Activated naive CD4-positive, alpha-beta T cell treated with anti-CD3 and anti-CD28 coated beads, Interleukin-2, amount 50 U/mL, for 24 hours (primary cell): ENCODE measurements around the gene CFAP161.
"Not testable (repeated sequence)": the region's sequence is repeated elsewhere in the genome, so short reads cannot be mapped to it uniquely, and the experiment has no call there.

ENCODE experiments used
- H3K27ac Mint-ChIP-seq: one replicate; pipeline ENCODE4 v1.8.0; 2021; ENCODE audit warnings: mild to moderate bottlenecking, mixed read lengths
- H3K27me3 Mint-ChIP-seq: one replicate; pipeline ENCODE4 v1.8.0; 2021; ENCODE audit warnings: mixed read lengths
- H3K36me3 Mint-ChIP-seq: one replicate; pipeline ENCODE4 v1.8.0; 2021; ENCODE audit warnings: mixed read lengths
- H3K4me1 Mint-ChIP-seq: one replicate; pipeline ENCODE4 v1.8.0; 2021; ENCODE audit warnings: mixed read lengths
- H3K4me3 Mint-ChIP-seq: one replicate; pipeline ENCODE4 v1.8.0; 2021; ENCODE audit warnings: mild to moderate bottlenecking, mixed read lengths
- H3K9me3 Mint-ChIP-seq: one replicate; pipeline ENCODE4 v1.8.0; 2021; ENCODE audit warnings: mixed read lengths

Gene CFAP161

DNA sequence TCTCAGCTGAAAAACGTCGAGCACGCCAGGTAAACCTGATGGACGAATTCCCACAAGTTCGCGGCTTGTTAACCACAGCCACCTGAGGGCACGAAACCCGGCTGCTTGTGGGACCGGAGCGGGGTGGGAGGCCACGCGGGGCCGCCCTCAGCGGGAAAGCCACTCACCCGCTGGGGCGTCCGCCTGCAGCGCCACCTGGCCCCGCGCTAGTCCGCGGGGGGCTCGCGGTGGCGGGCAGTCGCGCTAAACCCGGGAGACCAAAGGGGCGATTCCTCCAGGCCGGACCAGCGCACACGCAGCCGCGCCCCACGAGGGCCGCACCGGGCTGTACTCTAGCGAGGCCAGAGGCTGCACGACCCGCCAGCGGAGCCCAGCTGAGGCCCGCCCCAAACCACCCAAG, 15.7 kb upstream of the CFAP161 start:
- H3K9me3 Mint-ChIP-seq, result no peaks in the 10 kb centered on the region
- peaks cover 30% of the 10 kb centered on the region for H3K27me3 Mint-ChIP-seq
- H3K4me3 Mint-ChIP-seq, result no peak overlapping the region

DNA sequence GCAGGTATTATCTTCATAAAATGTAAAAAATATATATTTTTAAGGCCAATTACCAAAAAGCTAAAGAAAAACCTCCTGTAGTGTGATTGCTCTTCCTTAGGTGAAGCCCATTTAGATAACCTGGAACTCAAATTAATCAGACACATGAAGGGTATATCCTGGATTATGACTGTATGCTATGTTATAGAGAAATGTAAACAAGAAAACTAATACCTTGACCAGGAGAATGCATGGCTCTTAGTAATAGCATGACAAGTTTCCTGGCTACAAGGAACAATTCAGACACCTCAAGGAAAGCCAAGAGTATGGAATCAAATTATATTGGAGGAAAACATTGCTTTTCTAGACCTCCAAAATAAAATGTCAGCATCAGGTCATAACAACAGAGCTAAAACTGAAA, 14.0 kb upstream of the CFAP161 start:
- Mint-ChIP-seq H3K36me3 (no peaks in the 10 kb centered on the region), H3K4me3 (no peak overlapping the region), H3K9me3 (no peaks in the 10 kb centered on the region), H3K27ac (no peak overlapping the region), H3K4me1 (no peaks in the 10 kb centered on the region), H3K27me3 (peaks cover 33% of the 10 kb centered on the region)

More for the DNA sequence above, 15.7 kb upstream of the CFAP161 start:
- Mint-ChIP-seq H3K36me3 (no peaks in the 10 kb centered on the region), H3K4me1 (no peaks in the 10 kb centered on the region), H3K27ac (no peak overlapping the region)

DNA sequence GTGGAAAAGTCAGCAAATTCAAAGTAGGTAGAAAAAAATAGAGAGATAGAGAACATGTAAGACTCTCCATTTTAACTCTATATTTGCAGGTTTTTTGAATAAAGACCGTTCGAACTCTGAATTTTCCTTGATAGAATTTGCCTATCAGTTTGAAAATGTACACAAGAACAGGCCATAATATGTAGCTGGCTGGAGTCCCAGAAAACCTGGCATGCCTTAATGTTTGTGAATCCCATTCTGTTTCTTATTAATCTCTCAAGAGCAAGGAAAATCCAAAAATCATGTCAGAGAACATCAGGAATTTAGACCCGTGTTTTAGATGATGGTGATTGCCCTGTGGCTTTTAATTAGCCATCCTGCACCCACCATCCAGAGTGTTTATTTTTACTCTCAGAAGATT, 7.2 kb upstream of the CFAP161 start:
- peaks cover 47% of the 10 kb centered on the region for H3K27me3 Mint-ChIP-seq
- no peaks in the 10 kb centered on the region for H3K4me1 Mint-ChIP-seq
- peaks cover 28% of the 10 kb centered on the region for H3K9me3 Mint-ChIP-seq
- peaks cover 13% of the 10 kb centered on the region for H3K36me3 Mint-ChIP-seq
- H3K27ac Mint-ChIP-seq, result no peak overlapping the region
- H3K4me3 Mint-ChIP-seq, result no peak overlapping the region

DNA sequence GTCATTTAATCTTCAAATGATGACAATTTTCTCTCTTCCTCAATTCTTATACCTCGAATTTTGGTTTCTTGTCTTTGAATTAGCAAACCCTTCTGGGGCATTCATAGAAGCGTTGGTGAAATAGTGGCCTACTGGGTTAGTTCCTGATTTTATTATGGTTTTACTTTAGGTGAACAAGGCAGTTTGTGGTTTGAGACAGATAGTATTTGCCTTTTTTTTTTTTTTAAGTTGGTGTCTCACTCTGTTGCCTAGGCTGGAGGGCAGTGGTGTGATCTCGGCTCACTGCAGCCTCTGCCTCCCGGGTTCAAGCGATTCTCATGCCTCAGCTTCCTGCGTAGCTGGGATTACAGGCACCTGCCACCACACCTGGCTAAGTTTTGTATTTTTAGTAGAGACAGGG, 7.4 kb downstream of the CFAP161 start:
- H3K27ac Mint-ChIP-seq, H3K9me3 Mint-ChIP-seq, H3K36me3 Mint-ChIP-seq, H3K4me1 Mint-ChIP-seq, H3K4me3 Mint-ChIP-seq: not testable (repeated sequence)
- peaks cover 16% of the 10 kb centered on the region for H3K27me3 Mint-ChIP-seq

DNA sequence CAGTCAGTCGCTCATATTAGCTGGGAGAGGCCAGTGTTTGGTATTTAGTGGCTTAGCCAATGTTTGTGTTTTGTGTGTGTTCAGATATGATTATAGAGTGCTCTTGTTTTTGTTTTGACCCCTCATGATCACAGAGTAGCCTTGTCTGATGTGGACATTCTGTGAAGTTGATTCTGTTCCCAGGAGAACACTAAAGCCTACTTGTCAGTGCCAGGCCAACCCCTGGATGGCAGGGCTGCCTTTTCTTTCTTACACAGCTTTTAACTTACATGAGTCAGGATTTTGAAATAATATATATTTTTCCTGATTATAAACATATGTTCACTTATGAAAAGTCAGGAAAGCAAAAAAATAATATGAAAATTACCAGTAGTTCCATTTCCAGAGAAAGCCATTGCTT, 11.9 kb downstream of the CFAP161 start:
- no peak overlapping the region for H3K4me3 Mint-ChIP-seq
- no peak overlapping the region for H3K27ac Mint-ChIP-seq
- H3K9me3 Mint-ChIP-seq, result no peaks in the 10 kb centered on the region
- H3K4me1 Mint-ChIP-seq, result no peaks in the 10 kb centered on the region
- H3K27me3 Mint-ChIP-seq, result peaks cover 8% of the 10 kb centered on the region
- H3K36me3 Mint-ChIP-seq, result no peaks in the 10 kb centered on the region

DNA sequence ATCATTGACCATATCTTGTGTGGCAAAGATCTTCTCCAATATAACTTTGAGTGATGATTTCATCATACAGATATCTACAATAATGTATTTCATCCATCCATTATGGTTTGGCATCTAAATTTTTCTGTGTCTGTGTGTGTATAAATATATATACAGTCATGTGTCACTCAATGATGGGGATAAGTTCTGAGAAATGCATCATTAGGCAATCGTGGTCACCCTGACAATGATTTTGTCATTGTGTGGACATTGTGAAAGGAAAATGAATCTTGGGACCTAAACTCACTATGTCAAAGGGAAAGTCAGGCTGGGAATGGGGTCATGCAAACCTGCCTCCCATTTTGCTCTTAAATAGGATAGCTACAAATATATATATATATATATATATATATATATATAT, 12.4 kb downstream of the CFAP161 start:
- Mint-ChIP-seq H3K9me3 (no peaks in the 10 kb centered on the region), H3K4me3 (no peak overlapping the region), H3K4me1 (no peaks in the 10 kb centered on the region), H3K36me3 (no peaks in the 10 kb centered on the region), H3K27me3 (peaks cover 8% of the 10 kb centered on the region), H3K27ac (no peak overlapping the region)

DNA sequence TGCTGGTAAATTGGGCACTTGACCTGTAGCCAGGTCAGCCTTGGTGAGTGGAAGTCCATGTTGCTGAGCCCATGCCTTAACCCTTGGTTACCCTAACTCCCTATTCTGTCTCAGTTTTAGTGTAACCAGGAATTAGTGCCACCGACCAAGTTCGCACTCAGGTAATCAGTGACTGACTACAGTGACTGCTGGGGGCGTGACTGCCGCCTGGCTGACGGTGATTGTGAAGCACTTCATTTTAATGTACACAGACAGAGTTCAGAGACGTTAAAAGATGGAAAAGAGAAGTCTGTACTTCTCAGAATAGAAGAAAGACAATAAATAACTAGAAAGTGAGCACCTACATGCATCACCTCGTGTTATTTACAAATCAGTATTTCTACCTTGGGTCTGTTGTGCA, 17.3 kb downstream of the CFAP161 start:
- no peaks in the 10 kb centered on the region for H3K36me3 Mint-ChIP-seq
- peaks cover 4% of the 10 kb centered on the region for H3K4me1 Mint-ChIP-seq
- no peak overlapping the region for H3K27ac Mint-ChIP-seq
- peaks cover 3% of the 10 kb centered on the region for H3K27me3 Mint-ChIP-seq
- H3K9me3 Mint-ChIP-seq, result no peaks in the 10 kb centered on the region
- no peak overlapping the region for H3K4me3 Mint-ChIP-seq

DNA sequence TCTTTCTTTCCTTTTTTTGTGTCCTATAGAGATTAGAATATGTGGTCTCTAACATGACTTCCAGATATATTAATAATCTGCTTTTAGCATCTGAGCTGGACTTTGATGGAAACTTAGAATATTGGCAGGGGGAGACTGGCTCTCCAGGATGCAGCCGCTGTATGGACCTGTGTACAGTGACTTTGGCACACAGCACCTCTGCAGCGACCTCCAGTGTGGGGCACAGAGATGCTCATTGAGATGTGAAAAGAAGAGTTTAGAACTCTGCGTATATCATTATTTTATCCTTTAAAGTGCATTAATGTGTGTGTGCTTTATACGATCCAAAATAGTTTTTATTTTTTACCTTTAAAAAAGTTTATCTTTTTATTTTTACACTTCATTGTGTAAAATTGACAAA, 18.3 kb downstream of the CFAP161 start:
- H3K4me3 Mint-ChIP-seq, result no peak overlapping the region
- H3K27me3 Mint-ChIP-seq, result peaks cover under 1% of the 10 kb centered on the region
- H3K27ac Mint-ChIP-seq, result no peak overlapping the region
- H3K4me1 Mint-ChIP-seq, result peaks cover 9% of the 10 kb centered on the region
- no peaks in the 10 kb centered on the region for H3K9me3 Mint-ChIP-seq
- no peaks in the 10 kb centered on the region for H3K36me3 Mint-ChIP-seq

DNA sequence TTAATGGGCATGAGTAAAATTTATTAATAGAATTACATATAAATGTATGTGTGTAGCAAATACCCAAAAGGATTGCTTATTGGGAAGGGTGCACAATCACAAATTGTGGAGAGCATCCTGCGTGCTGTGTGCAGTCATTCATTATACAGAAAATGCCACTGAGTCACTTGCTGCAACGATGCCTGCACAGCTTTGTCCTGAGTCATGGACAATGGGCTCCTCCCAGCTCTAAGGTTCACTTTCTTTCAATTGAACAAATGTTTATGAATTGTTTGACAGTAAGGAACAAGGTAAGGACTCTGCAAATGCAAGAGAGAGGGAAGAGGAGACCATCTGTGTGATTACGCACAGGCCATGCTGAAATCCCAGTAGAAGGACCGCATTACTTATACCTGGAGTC, 18.7 kb downstream of the CFAP161 start:
- Mint-ChIP-seq H3K27ac (no peak overlapping the region), H3K9me3 (no peaks in the 10 kb centered on the region), H3K4me1 (peaks cover 9% of the 10 kb centered on the region), H3K27me3 (no peaks in the 10 kb centered on the region), H3K36me3 (no peaks in the 10 kb centered on the region), H3K4me3 (no peak overlapping the region)

DNA sequence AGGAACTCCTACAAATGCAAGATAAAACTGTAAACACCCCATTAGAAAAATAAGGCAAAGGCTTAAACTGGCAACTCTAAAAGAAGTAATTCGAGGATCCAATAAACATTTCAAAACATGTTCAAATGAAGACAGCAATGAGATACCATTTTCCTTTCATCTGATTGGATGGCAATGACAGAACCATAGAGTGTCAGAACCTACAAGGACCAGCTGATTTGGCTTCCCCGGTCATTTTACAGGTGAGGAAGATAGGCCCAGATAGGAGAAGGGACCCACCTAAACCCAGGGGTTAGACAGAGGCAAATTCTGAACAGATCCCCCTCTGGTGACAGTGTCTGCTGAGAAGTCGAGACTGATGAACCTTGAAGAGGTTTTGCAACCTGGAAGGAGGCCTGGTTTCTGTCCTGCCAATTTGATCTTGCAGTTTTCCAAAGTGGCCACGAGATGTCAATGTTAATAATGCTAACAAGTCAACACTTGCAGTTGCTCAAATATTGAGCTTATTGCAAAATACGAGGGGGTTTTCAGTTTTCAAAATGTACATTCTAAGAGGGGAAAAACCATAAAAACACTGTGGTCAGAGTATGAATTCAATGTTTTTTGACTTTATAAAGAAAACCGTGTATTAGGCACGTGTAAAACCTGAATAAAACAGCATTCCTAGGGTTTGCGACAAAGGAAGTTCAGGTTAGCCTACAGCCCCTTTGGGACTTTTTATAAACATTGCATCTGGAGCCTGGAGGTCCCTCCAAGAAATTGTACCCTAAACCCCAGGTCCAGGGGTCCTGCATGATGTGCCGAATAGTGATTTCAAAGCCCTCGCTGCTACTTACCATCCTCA, 21.5 kb downstream of the CFAP161 start:
- Mint-ChIP-seq H3K36me3 (no peaks in the 10 kb centered on the region), H3K4me1 (peaks cover 9% of the 10 kb centered on the region), H3K27ac (no peak overlapping the region), H3K27me3 (no peaks in the 10 kb centered on the region), H3K4me3 (no peak overlapping the region), H3K9me3 (no peaks in the 10 kb centered on the region)

DNA sequence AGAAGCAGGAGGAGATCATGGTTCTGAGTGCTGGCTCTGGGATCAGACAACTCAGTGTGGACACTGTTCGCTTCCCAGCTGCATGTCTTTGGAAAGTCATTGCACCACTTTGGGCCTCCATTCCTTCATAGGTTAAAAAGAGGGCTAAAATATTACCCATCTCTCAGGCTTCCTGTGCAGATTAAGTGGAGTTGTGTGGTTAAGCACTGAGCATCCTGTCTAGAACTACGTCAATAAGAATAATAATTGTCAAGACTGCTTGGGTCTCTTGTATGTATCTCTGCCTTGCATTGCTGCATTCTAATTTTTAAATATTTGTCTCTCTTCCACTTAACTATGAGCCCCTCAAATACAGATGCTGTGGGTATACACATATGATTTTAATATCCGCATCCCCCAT, 22.3 kb downstream of the CFAP161 start:
- Mint-ChIP-seq H3K4me1 (peaks cover 16% of the 10 kb centered on the region), H3K4me3 (no peak overlapping the region)

DNA sequence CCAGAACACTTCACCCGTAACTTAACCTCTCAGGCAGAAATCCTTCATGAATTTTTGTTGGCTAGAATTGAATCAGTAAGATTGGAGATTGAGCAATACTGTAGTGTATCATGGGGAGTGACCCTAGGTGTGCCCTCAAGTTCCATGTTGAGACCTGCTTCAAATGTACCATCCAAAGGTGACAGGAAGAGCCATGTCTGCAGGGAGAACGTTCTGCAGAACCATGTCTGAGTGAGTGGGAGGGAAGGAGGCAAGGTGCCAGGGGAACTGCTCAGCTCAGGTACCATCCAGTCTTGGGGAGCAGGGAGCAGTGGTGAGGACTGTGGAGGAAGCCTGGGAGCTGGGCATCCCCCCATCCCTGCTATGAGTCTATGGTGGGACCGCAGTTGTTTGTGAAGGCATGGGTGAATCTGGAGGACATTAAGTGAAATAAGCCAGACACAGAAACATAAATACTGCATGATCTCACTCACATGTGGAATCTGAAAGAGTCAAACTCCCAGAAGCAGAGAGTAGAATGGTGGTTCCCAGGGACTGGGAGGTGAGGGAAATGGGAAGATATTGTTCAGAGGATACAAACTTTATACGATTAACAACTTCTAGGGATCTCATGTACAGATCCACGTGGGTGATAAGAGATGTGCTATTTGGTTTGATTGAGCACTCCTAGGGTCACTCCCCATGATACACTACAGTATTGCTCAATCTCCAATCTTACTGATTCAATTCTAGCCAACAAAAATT, 23.3 kb downstream of the CFAP161 start:
- no peaks in the 10 kb centered on the region for H3K27me3 Mint-ChIP-seq
- no peaks in the 10 kb centered on the region for H3K9me3 Mint-ChIP-seq
- H3K36me3 Mint-ChIP-seq, result no peaks in the 10 kb centered on the region
- no peak overlapping the region for H3K4me3 Mint-ChIP-seq
- peaks cover 26% of the 10 kb centered on the region for H3K4me1 Mint-ChIP-seq
- H3K27ac Mint-ChIP-seq, result no peak overlapping the region

More for the DNA sequence above, 22.3 kb downstream of the CFAP161 start:
- Mint-ChIP-seq H3K27me3 (no peaks in the 10 kb centered on the region), H3K9me3 (no peaks in the 10 kb centered on the region), H3K36me3 (no peaks in the 10 kb centered on the region), H3K27ac (no peak overlapping the region)

DNA sequence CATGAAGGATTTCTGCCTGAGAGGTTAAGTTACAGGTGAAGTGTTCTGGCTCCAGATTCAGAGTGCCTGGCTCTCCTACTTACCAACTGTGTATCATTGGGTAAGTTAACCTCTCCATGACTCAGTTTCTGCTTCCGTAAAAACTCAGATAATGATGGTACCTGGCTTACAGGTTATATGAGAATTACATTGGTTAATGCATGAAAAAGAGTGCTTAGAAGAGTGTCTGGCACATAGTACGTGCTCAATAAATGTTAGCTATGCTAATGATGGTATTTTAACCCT, 23.8 kb downstream of the CFAP161 start:
- Mint-ChIP-seq H3K9me3 (no peaks in the 10 kb centered on the region), H3K36me3 (no peaks in the 10 kb centered on the region), H3K4me1 (peaks cover 29% of the 10 kb centered on the region), H3K4me3 (no peak overlapping the region), H3K27ac (no peak overlapping the region), H3K27me3 (no peaks in the 10 kb centered on the region)

DNA sequence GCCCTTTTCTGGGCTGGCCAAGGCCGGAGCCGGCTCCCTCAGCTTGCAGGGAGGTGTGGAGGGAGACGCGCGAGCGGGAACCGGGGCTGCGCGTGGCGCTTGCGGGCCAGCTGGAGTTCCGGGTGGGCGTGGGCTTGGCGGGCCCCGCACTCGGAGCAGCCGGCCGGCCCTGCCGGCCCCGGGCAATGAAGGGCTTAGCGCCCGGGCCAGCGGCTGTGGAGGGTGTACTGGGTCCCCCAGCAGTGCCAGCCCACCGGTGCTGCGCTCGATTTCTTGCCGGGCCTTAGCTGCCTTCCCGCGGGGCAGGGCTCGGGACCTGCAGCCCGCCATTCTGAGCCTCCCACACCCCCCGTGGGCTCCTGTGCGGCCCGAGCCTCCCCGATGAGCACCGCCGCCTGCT, 24.5 kb downstream of the CFAP161 start:
- H3K4me3 Mint-ChIP-seq, H3K27ac Mint-ChIP-seq, H3K27me3 Mint-ChIP-seq, H3K9me3 Mint-ChIP-seq, H3K36me3 Mint-ChIP-seq: not testable (repeated sequence)
- peaks cover 29% of the 10 kb centered on the region for H3K4me1 Mint-ChIP-seq

DNA sequence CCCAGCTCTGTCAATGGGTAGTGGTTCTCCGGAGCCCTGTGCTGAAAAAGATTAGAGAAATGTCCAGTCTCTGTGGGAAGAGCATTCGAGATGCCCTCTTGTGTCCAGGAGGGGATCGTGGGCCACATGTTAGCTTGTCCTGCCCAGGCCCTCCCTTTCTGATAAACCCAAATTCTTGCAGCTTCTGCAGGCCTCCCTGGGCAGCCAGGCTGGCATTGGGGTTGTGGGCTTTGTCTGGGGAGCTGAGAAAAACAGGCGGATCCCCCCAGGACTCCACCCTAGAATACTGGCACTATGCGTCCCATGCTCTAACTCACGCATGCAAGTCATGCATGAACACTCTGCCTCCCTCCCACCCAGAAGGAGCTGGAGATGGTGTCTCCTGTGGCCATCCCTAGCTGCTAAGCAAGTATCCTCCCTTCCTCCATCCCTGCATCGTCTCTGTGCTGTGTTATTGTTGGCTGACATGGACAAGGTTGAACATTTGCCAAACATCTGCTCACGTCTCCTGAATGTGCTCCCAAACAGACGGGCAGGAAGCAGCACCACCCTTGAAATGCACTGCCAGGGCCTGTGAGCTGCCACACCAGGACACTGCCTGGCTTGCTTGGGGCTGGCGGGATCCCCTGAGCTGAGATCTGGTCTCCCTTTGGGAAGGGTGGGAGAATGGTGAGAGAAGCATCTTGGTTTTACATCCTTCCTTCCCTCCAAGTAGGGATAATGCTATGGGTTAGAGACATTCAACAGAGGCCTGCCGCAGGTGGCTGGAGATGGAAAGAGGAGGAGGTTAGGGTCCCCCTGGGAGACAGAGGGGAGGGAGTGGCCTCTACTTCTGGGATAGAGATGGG, 26.5 kb downstream of the CFAP161 start:
- Mint-ChIP-seq H3K4me3 (no peak overlapping the region), H3K27ac (no peak overlapping the region), H3K4me1 (peaks cover 34% of the 10 kb centered on the region), H3K36me3 (no peaks in the 10 kb centered on the region), H3K27me3 (no peaks in the 10 kb centered on the region), H3K9me3 (no peaks in the 10 kb centered on the region)

DNA sequence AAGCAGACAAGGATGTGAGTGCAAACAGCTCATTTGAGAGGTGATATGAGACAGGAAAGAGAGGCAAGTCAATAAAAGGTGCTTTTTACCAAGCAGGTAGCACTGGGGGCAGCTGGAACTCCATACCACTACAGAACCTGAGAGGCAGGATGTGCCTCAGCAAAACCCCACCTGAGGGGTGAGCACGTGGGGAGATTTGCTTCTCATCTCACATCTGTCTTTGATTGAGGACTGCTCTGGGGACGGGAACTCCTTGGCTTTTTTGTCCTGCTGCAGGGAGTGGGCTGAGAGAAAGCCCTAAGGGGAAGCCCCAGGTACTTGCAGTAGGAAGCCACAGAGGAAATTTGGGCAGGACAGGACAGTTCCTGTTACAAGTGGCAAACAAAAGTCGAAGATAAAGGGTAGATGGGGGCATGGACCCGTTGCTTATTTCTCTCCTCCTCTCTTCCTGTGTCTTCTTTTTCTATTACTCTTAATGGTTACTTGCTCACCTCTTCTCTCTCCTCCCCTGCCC, 27.1 kb downstream of the CFAP161 start:
- Mint-ChIP-seq H3K9me3 (no peaks in the 10 kb centered on the region), H3K27ac (no peak overlapping the region), H3K4me3 (no peak overlapping the region), H3K36me3 (no peaks in the 10 kb centered on the region), H3K27me3 (no peaks in the 10 kb centered on the region), H3K4me1 (peaks cover 31% of the 10 kb centered on the region)
